Right renal cortex interstitium (tissue), 3 donors: ENCODE measurements around the gene KIF13A. TPM values are rescaled to one million over a fixed set of nuclear protein-coding genes. Genes with fewer than 3 reads are reported as not detected.
"Not testable (repeated sequence)": the region's sequence is repeated elsewhere in the genome, so short reads cannot be mapped to it uniquely, and the experiment has no call there.

ENCODE experiments used
- DNase-seq, 3 donors: peaks; one replicate each; pipeline ENCODE4 v3.0.0-alpha.2; 2013; ENCODE audit warnings: low read depth in 3 of 3, low spot score in 2 of 3
- polyA plus RNA-seq, 3 donors: library from polyadenylated mRNA; unstranded; fragments of 120-200 nt; gene quantifications; one replicate each; pipeline ENCODE4 v1.2.1, GENCODE V29; 2013; ENCODE audit not compliant: insufficient read length in 3 of 3

Gene KIF13A
- polyA plus RNA-seq, 3 donors, result 35.5 to 38.5 (median 37.8) TPM

DNA sequence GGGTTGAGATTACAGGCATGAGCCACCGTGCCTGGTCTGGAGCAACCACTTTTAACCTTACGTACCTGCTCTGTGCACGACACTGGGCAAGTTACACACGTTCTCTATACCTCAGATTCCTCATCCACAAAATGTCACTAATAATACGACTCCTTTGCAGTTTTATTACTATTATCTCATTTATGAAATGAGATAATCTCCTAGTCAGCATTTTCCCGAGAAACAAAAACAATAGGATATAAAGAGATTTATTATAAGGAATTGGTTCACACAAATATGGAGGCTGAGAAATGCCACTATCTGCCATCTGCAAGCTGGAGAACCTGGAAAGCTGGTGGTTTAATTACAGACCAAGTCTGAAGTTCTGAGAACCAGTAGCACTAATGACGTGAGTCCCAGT is 12.0 kb upstream of the KIF13A start:
- DNase-seq, result no peak

DNA sequence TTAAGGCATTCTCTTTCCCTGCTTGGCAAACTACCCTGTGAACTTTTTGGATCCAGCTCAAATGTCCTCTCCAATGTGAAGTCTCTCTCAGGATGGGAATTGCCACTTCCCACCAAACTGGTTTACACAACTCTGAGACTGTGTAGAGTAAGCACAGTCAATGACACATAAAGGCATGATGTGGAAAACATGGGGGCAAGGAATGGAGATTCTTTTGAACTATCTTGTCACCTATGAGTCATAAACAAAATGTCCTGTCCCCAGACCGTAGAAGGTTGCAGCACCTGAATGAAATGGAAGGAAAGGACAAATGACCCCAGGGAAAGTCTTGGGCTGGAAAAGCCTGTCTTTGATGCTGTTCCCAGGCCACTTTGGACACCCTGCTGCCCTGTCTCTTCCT is 11.0 kb upstream of the KIF13A start:
- no peak for DNase-seq

DNA sequence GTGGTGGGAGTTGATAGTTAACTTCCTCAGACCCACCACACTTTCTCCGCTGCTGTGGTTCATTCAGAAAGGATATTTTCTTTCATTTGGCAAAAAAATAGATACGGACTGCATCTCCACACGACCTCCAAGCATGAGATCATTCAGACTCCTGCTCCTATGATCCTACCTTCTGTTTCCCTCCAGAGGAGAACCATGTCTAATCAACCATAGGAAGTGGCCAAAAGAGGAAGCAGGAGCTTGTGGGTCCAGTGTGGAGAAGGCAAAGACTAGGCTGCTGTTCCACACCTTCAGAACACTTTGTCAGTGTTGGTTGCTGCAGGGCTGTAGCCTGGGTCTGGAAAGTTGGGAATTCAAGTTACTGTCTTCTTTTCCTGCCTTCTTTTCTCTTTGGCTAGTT is 10.6 kb upstream of the KIF13A start:
- no peak for DNase-seq

DNA sequence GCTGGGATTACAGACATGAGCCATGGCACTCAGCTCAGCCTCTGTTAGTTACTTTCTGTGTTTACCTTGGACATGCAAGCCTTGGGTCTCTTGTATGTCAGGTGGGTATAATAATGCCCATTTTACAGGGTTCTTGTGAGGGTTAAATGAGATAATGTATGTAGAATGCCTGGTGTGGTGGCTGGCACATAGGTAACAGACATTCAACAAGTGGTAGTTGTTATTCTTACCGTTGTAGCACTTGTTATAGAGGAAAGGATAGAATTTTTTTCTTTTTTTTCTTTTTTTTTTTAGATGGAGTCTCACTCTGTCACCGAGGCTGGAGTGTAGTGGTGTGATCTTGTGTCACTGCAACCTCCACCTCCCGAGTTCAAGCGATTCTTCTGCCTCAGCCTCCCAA is 8.0 kb upstream of the KIF13A start:
- no peak for DNase-seq

GRCh38 chr6:17994019-17994418 is 6.6 kb upstream of the KIF13A start:
- DNase-seq, result no peak

DNA sequence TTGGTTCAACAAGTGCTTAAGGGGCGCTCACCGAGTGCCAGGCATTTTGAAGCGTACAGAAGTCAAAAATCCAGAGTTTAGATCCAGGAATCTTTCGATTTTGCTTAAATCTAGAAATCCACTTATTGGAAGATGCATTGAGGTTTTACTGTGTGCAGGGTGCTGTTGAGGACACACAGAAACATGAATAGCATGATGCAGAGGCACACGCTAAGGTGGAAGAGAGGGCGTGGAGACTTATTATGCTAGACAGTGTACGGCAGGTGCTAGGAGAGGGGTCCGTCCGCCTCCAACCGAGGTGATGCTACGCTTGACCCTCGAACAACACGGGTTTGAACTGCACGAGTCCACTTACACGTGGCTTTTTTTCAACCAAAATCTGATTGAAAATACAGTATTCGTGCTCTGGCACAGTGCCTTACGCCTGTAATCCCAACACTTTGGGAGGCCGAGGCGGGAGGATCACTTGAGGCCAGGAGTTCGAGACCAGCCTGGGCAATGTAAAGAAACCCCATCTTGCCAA is 1.0 kb upstream of the KIF13A start:
- DNase-seq, result no peak

GRCh38 chr6:17987697-17988421 is 424 bp upstream of the KIF13A start:
- DNase-seq, result peak; percentile 49 to 55 (median 50)

- peak; percentile 38 to 55 (median 46) for DNase-seq
Measured at GRCh38 chr6:17986656-17987446, 584 bp downstream of the KIF13A start.

GRCh38 chr6:17985934-17986655 is 1.3 kb downstream of the KIF13A start:
- DNase-seq, result no peak

- DNase-seq, result no peak
Measured at GRCh38 chr6:17984812-17985670, 2.4 kb downstream of the KIF13A start.

DNA sequence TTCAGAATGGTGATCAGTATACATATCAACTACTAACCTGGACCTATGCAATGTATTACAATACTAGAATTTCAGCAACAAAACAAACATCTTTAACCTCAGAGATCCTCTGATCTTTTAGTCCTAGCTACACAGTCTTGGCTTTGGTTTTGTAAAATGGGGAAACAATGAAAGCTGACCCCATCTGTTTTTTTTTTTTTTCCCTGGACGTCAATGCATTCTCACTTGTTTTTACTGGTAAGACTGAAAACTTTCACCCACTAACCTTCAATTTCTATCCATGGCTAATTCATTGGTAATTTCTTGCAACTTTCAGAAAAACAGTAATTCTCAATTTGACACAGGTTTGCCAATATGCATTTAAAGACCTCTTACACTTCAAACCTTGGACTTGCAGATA is 3.0 kb downstream of the KIF13A start:
- no peak for DNase-seq

GRCh38 chr6:17983730-17984129 is 3.7 kb downstream of the KIF13A start:
- DNase-seq, result no peak

- no peak for DNase-seq
Measured at GRCh38 chr6:17980329-17980728, 7.1 kb downstream of the KIF13A start.

DNA sequence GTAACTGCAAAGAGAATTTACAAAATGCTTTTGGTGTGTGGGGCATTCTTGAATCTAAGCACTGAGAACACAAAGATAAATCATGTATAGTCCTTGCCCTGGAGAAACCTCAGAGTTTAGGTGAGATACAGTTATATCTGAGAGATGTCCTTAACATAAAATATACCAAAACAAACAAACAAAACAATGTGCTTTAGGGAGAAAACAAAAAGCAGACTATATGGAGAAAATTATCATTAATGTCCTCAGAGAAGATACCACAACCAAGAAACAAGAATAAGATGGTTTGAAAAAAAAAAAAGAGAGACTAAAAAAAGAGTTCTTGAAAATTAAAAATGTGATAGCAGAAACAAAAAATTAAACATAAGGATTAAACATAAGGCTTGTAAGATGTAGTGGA is 8.0 kb downstream of the KIF13A start:
- no peak for DNase-seq

DNA sequence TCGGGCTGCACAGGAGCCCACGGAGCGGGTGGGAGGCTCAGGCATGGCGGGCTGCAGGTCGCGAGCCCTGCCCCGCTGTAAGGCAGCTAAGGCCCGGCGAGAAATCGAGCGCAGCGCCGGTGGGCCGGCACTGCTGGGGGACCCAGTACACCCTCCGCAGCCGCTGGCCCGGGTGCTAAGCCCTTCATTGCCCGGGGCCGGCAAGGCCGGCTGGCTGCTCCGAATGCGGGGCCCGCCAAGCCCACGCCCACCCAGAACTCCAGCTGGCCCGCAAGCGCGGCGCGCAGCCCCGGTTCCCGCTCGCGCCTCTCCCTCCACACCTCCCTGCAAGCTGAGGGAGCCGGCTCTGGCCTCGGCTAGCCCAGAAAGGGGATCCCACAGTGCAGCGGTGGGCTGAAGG is 11.2 kb downstream of the KIF13A start:
- DNase-seq, result not testable (repeated sequence)

GRCh38 chr6:17974570-17975368 is 12.7 kb downstream of the KIF13A start:
- DNase-seq, result no peak

DNA sequence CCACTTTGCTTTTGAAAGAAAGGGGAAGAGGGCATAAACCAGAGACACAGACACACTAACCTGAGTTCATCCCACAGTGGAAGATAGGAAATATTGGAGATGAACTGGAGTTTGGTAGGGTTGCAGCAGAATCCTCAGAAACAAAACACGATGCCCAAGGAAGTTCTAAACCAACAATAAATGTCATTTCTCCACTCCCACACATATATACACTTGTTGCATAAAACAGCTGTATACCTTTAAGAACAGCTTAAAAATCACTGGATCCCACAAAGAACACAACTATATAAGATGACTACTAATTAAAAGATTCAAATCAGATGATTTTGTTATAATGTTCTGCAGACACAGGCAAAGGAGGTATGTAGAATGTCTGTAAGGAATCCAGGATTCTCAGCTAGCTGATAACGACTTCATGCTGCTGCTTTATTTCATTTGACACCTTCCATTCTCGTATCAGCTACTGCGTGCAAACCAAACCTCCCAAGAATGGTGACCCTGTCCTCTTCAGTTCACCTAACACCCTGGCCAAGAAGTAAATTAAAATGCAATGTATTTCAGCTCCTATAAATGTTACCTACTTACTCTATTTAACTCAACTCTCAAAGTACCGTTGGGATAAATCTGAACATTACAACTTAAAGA is 14.3 kb downstream of the KIF13A start:
- no peak for DNase-seq

GRCh38 chr6:17972074-17972952 is 15.1 kb downstream of the KIF13A start:
- DNase-seq, result no peak
